Stimulated activated CD8-positive, alpha-beta memory T cell treated with anti-CD3 and anti-CD28 coated beads, Interleukin-7, amount 100 ng/mL, for 24 hours (primary cell): ENCODE data around the gene CEP170B.
A peak's percentile ranks its signal among the peaks of the same experiment; 100 is the strongest.
"Not testable (repeated sequence)": the region's sequence is repeated elsewhere in the genome, so short reads cannot be mapped to it uniquely, and the experiment has no call there.

ENCODE experiments used
- DNase-seq: peaks from one replicate; pipeline ENCODE4 v3.0.0-alpha.2; 2020; ENCODE audit warnings: low read depth

CEP170B gene

DNA sequence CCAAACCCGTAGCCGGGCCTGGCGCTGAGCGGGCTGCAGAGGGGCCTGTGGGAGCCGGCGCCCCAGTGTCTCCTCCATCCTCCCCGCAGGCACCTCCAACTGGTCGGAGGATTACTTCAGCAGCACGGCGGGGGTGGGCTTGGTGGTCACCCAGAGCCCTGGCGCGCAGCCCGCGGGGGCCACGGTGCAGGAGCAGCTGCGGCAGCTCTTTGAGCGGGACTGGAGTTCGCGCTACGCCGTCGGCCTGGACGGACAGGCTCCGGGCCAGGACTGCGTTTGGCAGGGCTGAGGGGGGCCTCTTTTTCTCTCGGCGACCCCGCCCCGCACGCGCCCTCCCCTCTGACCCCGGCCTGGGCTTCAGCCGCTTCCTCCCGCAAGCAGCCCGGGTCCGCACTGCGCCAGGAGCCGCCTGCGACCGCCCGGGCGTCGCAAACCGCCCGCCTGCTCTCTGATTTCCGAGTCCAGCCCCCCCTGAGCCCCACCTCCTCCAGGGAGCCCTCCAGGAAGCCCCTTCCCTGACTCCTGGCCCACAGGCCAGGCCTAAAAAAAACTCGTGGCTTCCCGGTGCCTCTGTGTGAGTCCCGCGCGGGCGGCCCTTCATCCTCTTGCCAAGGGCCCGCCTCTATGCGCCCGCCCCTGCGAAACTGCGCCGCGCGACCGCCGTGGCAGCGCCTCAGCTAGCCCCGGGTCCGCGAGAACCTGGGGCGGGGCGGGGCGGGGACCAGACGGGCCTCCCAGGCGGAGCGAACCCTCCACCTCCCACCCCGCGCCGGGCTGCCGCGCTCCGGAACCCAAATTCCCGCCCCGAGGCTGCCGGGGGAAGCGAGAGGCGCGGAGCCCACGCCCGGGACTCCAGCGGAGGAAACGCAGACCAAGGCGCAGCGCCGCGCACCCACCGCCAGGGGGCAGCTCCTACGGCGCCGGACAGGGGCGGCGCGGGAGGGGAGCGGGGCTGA, 67.9 kb downstream of the CEP170B start:
- DNase-seq: peak; percentile 67

DNA sequence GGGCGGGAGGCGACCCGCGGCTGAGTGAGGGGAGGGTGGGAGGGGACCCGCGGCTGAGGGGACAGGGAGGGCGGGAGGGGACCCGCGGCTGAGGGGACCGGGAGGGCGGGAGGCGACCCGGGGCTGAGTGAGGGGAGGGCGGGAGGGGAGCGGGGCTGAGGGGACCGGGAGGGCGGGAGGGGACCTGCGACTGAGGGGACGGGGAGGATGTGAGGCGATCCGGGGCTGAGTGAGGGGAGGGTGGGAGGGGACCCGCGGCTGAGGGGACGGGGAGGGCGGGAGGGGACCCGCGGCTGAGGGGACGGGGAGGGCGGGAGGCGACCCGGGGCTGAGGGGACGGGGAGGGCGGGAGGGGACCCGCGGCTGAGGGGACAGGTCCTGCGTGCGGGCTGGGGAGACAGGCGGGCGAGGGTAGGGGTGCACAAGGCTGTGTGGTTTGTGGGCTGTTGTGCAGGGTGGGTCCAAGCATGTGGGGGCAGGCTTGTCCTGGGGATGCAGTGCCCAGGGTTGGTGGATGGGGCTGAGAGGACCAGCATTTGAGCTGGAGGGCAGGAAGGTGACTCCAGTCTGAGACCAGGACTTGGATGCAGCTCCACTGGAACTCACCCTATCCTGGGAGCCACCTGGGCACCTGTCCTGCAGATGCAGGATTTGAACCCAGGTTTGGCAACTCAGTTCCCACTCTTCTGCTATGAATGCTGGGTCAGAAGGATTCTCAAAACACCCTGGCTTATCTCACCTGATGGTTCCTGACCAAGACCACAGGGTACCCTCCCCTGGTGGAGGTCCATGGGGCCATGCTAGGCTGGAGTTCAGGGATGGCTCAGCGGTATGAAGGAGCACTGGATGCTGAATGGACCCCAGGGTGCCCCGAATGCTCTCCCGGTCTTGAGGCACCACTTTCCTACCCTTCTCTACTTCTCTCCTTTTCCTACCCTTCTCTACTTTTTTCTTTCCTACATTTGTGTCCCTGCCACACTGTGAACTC, 69.0 kb downstream of the CEP170B start:
- no peak for DNase-seq

DNA sequence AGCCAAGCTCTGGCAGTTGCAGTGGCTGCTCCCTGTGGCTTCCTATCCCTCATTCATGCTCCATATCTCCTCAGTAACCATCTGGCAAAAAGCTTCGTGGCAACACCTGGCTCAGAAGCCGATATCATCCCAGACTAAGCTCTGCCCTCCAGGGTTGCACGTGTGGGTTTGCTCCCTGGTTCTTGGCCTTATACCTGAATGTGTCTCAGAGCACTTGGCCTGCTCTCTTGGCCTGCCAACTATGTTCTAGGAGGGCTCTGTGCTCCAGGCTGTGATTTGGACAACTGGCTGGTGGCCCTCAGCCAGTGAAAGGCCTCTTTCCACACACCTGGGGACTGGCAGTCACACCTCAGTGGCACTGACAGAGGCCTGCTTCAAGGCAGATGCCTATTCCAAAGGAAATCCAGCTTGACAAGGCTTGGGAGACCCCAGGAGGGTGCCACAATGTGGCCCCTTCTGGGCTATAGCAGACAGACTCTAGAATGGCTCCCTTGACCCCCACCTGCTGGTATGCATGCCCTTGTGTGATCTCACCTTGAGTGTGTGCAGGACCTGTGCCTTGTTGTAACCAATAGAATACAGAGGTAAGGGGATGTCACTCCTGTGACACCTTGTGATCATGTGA, 70.1 kb downstream of the CEP170B start:
- DNase-seq: no peak

DNA sequence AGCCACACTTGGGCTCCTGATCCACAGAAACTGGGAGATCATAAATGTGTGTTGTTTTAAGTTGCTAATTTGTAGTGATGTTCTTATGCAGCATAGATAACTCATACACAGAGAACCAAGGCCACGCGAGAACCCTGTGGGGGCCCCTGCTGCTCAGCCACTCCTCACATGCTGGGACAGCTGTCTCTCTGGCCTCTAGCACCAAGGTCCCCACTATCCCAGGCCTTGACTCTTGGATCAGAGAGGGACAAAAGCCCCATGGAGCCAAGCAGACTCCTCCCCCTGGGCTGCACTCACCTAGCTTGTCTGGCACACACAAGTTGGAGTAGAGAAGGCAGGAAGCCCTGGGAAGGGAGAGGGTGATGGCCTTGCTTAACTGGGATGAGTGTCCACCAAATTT, 70.9 kb downstream of the CEP170B start:
- no peak for DNase-seq

DNA sequence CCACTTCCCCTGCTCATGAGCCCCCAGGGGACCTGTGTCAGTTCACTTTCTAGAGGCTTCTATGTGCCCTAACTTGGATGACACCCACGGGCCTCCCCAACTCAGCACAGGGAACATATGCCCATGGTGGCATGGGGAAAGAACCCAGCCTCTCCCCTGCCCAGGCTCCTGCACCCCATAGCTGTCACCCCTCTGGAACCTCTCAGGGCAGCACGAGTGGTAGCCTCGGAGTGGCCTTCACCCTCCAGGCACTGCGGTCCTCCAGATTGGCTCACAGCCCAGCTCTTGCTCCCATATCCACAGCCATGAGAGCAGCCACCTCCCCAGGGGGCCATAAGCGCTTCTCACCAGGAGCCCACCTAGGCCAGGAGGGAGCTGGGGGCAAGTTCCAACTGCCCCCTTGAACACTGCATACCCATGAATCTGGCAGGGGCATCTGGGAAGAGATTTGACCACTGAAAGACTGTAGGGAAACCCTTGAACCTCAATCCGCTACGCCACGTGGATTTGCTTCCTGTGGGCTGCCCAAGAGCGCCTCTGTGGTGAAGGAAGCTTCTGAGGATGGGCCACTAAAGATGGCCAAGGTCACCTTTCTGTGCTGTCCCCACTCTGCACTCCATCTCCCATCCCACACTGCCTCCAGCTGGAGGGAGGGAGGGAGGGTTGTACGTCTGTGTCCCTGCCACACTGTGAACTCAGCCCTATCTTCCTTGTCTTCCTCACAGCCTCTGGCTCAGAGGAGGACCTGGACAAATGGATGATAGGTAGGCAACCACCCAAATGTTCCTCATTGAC, 71.5 kb downstream of the CEP170B start:
- no peak for DNase-seq

DNA sequence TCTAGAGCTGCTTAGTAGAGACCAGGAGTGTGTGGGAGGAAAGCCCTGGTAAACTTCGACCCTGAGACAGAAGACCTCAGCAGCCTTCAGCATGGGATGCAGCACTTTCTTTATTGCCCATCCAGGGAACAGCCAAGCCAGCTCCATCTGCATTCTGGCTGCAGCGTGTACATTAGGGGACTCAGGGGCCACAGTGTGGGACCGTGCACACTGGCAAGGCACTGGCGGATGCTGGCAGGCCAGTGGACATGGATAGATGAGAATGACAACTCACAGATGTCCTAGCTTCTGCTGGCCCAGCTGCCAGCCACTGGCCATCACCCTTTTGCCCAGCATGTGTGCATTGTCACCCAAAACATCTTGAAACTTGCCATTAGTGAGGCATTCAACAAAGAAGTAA, 72.1 kb downstream of the CEP170B start:
- no peak for DNase-seq

DNA sequence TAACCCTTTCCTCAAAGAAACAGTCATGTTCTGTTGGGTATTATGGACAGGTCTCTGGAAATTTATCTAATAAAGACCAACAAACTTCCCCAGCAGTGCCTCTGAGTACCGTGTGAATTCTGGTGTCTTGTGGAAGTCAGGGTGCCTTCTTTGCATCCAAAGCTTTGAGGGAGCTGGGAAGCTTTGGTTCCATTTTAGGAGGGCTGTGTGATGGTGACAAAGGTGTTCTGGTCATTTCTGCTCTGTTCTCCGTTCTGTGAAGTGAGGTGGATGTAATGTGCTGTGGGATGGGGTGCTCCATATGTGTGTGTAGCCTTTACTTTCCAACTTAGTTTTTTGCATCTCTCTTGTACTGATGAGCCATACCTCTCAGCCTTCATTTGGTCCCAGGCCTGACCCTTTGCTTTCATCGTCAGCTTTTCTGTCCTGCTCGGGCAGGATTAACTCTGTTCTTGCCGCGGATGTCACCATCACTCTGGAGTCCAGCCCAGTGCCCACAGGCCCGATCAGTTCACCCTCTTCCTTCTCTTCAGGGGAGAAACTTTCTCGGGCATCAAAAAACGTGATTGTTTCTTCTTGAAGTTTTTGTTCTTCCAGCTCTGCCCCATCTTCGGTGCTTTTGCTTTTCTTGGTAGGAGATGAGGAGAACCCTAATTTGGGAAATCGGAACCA, 72.8 kb downstream of the CEP170B start:
- DNase-seq: no peak

DNA sequence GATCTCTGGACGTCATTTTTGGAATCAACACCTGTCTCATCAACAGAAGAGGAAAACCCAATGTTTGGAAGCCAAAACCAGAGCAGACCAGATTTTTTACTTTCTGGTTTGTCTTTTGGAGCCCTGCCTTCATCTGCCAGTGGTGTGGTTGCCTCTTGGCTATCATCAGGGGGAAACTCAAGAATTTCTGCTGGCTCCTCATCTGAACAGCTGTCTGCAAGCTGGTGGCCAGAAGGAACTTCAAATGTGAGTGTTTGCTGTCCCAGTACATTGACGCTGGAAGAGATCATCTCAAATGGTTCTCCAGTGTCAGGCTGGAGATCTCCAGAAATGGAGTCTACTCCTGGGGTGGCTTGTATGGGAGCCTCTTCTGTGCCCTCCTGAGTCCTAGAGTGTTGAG, 73.4 kb downstream of the CEP170B start:
- DNase-seq: no peak

DNA sequence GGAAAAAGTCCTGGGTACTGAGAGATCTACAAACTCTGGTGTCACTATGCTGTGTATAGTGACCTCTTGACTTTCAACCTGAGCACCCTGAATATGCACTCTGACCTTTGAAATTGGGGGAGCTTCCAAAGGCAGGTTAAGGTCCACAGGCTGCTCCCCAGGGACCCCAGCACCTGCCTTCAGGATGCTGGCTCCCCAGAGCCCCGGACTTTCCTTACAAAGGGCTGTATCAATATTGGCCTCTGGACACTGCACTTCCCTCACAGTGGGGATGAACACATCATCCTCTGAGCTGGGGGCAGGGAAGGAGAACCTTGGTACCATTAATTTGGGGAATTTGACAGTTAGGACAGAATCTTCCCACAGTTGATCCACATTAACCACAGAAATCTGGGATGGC, 73.9 kb downstream of the CEP170B start:
- no peak for DNase-seq

DNA sequence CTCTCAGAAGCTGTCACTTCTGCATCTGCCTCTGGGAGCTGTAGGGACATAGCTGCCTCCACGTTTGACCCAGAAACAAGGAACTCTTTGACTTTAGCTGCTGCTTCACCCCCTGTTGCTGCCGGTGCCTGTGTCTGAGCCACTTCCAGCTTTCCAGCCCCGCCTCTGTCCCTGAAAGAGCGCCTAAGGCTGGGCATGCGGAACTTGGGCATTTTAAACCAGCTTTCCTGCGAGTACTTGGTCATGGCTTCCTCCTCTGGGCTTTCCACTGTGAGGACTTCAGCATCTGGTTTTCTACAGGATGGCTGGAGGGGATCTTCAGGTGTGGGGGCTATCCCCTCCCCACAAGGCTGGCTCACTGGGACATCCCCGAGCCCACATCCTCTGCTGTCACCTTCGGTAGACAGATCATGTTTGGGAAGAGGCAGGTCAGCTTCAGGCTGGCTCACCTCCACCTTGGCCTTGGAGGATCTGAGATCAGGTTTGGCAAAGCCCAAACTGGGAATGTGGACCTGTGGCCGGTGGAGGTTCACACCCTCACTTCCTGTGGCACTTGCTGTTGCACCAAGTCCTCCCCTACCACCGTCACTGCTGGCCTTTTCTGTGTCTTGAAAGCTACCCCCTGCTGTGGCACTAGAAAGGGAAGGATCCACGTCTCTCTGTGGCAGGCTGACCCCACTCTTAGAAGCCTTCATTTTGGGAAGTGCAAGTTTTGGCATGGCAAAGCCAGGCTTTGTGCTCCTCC, 74.8 kb downstream of the CEP170B start:
- DNase-seq: no peak

DNA sequence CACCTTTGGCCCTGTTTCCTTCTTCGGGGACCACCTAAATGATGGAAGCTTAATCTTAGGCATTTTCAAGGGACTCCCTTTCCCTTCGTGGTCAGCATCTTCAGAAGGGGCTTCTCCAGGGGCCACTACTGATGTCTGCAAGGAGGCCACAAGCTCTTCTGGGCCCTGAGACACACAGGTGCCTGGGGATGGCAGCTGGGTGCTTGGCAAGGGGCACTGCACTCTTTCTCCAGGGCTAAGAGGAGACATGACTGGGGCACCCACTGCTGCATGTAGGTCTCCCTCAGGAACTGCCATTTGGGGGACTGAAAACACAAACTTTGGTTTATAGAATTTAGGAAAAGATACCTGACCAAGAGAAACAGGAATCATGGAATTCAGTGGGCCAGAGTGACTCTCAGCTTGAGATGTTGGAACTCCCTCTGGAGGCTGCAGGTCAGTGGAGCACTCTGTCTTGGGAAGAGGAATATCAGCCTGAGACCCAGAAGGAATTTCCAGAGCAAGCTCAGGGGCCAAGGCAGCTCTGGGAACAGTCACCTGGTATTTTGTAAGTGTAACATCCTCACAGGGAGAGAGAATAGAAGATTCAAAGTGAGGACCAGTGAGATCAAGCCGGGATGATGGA, 75.6 kb downstream of the CEP170B start:
- no peak for DNase-seq

DNA sequence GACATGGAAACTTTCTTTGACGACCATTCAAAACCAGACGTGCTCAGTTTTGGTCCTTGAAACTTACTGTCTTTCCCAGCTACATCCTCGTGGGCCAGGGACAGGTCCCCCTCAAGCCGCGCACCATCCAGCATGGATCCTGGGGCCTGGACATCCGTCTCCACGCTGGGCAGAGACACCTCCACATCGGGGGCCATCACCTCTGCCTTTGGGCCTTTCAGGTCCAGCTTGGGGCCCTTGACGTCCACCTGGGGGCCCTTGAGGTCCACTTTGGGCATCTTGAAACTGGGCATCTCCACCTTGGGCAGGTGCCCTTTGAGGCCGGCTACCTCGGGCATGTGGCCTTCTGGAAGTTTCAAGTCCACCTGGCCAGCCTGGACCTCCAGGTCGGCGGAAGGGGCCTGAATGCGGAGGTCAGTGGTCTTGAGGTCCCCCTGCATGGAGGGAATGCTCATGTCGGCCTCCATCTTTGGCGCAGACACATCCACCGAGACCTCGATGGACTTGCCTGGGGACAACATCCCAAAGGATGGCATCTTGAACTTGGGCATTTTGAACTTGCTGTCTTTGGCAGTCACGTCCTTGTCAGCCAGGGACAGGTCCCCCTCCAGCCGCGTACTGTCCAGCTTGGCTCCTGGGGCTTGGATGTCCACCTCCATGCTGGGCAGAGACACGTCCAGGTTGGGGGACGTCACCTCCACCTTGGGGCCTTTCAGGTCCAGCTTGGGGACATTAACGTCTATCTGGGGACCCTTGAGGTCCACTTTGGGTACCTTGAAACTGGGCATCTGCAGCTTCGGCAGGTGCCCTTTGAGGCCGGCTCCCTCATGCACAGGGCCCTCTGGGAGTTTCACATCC, 76.7 kb downstream of the CEP170B start:
- DNase-seq: no peak

DNA sequence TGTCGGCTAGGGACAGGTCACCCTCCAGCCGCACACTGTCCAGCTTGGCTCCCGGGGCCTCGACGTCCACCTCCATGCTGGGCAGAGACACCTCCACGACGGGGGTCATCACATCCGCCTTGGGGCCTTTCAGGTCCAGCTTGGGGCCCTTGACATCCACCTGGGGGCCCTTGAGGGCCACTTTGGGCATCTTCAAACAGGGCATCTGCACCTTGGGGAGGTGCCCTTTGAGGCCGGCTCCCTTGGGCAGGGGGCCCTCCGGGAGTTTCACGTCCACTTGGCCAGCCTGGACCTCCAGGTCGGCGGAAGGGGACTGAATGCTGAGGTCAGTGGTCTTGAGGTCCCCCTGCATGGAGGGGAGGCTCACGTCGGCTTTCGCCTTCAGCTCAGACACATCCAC, 77.5 kb downstream of the CEP170B start:
- no peak for DNase-seq

DNA sequence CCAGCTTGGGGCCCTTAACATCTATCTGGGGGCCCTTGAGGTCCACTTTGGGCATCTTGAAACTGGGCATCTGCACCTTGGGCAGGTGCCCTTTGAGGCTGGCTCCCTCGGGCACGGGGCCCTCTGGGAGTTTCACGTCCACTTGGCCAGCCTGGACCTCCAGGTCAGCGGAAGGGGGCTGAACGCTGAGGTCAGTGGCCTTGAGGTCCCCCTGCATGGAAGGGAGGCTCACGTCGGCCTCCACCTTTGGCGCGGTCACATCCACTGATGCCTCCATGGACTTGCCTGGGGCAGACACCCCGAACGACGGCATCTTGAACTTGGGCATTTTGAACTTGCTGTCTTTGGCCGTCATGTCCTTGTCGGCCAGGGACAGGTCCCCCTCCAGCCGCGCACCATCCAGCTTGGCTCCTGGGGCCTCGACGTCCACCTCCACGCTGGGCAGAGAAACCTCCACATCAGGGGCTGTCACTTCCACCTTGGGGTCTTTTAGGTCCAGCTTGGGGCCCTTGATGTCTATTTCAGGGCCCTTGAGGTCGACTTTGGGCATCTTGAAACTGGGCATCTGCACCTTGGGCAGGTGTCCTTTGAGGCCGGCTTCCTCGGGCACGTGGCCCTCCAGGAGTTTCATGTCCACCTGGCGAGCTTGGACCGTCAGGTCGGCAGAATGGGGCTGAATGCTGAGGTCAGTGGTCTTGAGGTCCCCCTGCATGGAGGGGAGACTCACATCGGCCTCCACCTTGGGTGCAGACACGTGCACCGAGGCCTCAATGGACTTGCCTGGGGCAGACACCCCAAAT, 78.3 kb downstream of the CEP170B start:
- DNase-seq: not testable (repeated sequence)

DNA sequence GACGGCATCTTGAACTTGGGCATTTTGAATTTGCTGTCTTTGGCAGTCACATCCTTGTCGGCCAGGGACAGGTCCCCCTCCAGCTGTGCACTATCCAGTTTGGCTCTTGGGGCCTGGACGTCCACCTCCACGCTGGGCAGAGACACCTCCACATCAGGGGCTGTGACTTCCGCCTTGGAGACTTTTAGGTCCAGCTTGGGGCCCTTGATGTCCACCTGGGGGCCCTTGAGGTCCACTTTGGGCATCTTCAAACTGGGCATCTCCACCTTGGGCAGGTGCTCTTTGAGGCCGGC, 78.9 kb downstream of the CEP170B start:
- DNase-seq: not testable (repeated sequence)

DNA sequence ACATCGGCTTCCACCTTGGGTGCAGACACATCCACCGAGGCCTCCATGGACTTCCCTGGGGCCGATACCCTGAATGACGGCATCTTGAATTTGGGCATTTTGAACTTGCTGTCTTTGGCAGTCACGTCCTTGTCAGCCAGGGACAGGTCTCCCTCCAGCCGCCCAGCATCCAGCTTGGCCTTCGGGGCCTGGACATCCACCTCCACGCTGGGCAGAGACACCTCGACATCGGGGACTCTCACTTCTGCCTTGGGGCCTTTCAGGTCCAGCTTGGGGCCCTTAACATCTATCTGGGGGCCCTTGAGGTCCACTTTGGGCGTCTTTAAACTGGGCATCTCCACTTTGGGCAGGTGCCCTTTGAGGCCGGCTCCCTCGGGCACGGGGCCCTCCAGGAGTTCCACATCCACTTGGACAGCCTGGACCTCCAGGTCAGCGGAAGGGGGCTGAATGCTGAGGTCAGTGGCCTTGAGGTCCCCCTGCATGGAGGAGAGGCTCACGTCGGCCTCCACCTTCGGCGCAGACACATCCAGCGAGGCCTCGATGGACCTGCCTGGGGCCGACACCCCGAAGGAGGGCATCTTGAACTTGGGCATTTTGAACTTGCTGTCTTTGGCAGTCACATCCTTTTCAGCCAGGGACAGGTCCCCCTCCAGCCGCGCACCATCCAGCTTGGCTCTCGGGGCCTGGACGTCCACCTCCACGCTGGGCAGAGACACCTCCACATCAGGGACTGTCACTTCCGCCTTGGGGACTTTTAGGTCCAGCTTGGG, 79.6 kb downstream of the CEP170B start:
- not testable (repeated sequence) for DNase-seq

DNA sequence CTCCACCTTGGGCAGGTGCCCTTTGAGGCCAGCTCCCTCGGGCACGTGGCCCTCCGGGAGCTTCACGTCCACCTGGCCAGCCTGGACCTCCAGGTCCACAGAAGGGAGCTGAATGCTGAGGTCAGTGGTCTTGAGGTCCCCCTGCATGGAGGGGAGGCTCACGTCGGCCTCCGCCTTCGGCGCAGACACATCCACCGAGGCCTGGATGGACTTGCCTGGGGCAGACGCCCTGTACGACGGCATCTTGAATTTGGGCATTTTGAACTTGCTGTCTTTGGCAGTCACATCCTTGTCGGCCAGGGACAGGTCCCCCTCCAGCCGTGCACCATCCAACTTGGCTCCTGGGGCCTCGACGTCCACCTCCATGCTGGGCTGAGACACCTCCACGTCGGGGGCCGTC, 80.2 kb downstream of the CEP170B start:
- DNase-seq: not testable (repeated sequence)
